DMS79 treated with DMSO at 0.1 percent for 48 hours (cell line): ENCODE results near the gene KIF1C.

Source experiments
- DNase-seq: peaks from one replicate; lab custom pipeline; 2025; lab: John Stamatoyannopoulos, UW

KIF1C gene

GRCh38 chr17:4997302-4998026, at the start of gene KIF1C, which contains the start of gene INCA1:
Gene KIF1C, plus strand, starts transcription at chr17:4997950. Its CDS starts 2,297 bp downstream, at chr17:5000247.
Gene INCA1, minus strand, starts transcription at chr17:4997522. Its CDS starts 3,085 bp downstream, at chr17:4994437.
- peak; percentile 83 for DNase-seq

- peak; percentile 85 for DNase-seq
Observed at GRCh38 chr17:4948166-4948930, 49.4 kb upstream of the KIF1C start, which contains the start of gene PFN1. Gene PFN1, minus strand, starts transcription at chr17:4948530. Its CDS starts 136 bp downstream, at chr17:4948394.

GRCh38 chr17:4948931-4949320, 48.8 kb upstream of the KIF1C start:
- peak; percentile 85 for DNase-seq

DNA sequence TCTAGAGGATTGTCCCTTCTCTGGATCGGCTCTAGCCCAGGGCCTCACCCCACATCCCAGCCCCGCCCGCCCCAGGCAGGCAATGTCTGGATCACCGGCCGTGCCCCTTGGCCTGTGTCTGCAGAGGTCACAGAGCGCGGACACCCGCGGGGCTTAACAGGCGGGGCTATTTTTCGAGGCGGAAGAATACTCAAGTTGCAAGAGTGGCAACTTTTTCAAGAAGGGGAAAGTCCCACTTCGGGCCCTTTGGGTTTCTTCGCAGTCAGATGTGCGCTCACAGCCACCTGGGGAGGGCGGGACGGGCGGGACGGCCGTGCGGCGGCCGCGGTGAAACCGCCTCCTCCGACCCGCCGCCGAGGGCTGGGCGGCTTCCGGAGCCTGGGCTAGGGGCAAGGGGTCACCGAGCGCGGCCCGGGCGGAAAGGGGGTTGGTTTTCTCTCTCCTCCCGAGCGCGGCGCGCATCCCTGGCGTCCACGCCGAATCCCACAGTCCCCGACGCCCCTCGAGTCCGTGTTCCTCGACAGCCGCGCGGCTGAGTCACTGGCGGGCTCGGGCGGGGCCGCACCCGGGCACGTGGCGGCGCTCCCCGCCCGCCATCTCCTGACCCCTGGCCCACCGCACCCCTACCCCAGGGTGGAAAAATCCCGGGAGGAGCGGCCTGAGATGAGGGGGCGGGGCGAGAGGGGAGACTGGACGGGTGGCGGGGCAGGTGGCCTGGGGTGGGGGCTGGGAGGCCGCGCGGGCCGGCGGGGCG, 48.3 kb upstream of the KIF1C start:
- peak; percentile 65 for DNase-seq

DNA sequence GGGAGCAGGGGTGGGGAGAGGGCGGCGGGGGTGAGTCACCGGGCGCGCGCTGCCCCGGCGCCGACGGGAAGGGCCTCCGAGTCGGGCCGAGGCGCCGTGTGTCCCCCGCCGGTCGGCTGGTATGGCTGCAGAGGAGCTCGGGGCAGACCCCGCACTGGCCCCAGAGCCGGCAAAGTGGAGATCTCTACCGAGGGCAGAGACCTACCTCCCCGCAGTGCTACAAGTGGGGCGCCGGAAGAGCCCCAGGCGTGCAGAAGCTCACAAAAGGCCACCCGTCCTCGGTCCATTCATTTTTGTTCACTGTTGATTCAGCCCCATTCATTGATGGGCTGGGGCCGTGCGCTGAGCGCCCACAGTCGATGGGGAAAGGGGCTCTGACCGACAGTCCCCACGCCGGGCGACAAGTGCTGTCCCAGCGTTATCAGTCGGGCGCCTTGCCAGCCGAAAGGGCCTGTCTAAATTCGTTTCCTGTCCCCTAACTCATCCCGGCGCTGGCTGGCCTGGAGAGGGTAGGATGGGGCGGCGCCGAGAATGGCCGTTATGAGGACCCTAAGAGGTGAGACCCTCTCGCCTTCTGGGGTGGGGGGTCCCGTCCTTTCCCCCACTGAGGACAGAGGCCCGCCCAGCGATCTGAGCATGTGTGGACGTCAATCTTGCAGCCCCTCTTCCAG, 47.5 kb upstream of the KIF1C start:
- DNase-seq: peak; percentile 51

DNA sequence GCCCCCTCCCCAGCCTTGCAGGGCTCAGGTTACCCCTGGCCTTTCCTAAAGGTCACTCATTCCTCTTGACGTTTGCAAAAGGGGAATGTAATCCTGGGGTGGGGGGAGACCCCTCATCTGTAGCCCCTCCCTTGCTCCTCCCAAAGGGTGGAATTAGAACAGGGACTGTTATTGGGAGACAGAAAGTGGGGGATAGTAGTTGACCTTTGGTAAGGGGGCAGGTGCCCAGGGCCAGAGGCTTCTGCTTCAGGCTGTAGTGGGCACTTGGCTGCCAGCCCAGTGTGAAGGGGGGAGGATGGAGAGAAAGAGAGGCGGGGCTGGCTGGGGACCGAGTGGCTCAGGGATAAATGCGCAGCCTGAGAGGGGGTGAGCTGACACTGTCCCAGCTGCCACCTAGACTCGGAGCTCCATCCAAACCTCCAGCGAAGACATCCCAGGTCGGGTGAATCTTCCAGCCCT, 47.0 kb upstream of the KIF1C start, which contains the start of gene ENO3:
Gene ENO3 (plus strand): TSS at position 374 of the 459 bp plus-strand sequence. CDS start 711 bp downstream, outside the sequence.
- DNase-seq: peak; percentile 71

- DNase-seq: no peak
Observed at GRCh38 chr17:4951486-4951885, 46.3 kb upstream of the KIF1C start.

- DNase-seq: no peak
Observed at GRCh38 chr17:4953451-4953961, 44.2 kb upstream of the KIF1C start.

DNA sequence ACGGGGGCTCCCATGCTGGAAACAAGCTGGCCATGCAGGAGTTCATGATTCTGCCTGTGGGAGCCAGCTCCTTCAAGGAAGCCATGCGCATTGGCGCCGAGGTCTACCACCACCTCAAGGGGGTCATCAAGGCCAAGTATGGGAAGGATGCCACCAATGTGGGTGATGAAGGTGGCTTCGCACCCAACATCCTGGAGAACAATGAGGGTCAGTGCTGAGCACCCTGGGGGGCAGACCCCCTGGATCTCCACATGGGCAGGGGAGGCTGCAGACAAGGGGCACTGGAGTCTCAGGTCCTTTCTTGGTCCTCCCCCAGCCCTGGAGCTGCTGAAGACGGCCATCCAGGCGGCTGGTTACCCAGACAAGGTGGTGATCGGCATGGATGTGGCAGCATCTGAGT, 42.7 kb upstream of the KIF1C start:
- DNase-seq: no peak

DNA sequence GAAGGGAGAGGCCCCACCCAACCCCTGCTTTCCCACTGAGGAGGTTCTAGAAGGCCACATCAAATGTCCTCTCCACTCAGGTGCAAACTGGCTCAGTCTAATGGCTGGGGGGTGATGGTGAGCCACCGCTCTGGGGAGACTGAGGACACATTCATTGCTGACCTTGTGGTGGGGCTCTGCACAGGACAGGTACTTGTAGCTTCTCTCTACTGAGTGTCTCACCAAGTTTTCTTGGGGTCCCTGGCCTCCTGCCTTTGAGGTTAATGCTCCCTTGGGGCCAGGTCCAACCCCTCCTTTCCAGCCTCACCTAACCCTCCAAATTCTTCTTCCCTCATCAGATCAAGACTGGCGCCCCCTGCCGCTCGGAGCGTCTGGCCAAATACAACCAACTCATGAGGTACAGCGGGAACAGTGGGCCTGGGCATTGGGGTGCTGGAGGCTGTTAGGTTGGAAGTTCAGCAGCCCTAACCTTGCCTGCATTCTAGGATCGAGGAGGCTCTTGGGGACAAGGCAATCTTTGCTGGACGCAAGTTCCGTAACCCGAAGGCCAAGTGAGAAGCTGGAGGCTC, 41.2 kb upstream of the KIF1C start:
- no peak for DNase-seq

DNA sequence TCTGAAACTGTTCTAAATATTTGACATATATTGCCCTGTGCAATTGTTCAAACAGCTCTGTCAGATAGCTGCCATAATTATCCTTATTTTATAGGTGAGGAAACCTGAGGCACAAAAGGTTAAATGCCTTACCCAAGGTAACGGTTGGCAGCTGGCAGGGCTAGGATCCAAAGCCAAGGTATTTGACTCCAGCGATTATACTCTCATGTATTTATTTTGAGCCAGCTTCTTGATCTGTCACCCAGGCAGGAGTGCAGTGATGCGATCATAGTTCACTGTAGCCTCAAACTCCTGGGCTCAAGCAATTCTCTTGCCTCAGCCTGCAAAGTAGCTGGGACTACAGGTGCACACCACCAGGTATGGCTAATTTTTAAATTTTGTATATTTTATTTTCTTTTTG, 39.6 kb upstream of the KIF1C start:
- DNase-seq: no peak

GRCh38 chr17:4959261-4959965, 38.3 kb upstream of the KIF1C start:
- no peak for DNase-seq

DNA sequence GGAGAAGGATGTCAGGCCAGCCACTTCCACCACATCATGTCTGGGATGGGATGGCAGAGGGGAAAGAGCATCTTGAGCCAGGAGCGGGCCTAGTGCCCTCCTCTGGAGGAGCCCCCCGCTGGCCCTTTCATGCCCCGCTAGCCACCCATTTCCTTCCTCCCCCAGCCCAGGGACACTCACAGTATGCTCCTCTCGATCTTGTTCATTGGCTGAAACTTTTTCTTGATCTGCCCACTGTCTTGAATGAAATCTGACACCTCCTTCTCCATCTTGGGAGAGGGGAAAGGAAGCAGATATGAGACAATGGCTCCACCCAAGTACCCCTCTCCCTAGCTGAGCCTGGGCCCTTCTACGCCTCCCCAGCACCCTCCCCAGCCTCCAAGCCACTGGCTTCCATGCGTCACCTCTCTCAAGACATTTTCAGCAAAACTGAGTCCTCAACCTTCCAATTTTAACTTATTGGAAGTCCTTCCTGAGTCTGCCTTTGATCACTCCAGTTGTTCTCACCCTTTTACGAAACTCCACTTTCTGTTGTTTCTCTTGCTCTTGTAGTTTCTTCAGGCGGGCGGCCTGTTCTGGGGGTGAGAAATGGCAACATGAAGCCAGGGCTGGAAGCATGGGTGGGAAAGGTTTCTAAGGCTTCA, 37.3 kb upstream of the KIF1C start:
- no peak for DNase-seq

DNA sequence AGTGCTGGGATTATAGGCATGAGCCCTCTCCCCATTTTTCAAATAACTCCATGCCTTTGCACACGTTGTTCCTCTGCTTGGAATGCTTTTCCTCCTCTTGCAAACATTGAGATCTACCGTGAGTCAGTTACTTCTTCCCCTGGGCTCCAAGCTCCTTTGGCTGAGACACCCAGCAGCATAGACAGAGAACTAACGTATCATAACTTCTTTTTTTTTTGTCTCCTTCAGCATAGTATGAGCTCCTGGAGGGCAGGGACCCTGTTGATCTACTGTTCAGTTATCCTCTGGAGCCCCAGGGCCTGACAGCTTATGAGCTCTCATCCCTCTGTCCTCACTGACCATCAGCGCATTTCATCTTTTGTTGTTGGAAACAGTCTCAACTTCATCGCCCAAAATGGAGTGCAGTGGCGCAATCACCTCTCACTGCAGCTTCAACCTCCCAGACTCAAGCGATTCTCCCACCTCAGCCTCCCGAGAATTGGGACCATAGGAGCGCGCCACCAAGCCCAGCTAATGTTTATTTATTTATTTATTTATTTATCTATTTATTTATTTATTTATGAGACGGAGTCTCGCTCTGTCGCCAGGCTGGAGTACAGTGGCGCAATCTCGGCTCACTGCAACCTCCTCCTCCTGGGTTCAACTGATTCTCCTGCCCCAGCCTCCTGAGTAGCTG, 32.3 kb upstream of the KIF1C start:
- no peak for DNase-seq

- peak; percentile 100 for DNase-seq
Observed at GRCh38 chr17:4966844-4967538, 30.8 kb upstream of the KIF1C start.

DNA sequence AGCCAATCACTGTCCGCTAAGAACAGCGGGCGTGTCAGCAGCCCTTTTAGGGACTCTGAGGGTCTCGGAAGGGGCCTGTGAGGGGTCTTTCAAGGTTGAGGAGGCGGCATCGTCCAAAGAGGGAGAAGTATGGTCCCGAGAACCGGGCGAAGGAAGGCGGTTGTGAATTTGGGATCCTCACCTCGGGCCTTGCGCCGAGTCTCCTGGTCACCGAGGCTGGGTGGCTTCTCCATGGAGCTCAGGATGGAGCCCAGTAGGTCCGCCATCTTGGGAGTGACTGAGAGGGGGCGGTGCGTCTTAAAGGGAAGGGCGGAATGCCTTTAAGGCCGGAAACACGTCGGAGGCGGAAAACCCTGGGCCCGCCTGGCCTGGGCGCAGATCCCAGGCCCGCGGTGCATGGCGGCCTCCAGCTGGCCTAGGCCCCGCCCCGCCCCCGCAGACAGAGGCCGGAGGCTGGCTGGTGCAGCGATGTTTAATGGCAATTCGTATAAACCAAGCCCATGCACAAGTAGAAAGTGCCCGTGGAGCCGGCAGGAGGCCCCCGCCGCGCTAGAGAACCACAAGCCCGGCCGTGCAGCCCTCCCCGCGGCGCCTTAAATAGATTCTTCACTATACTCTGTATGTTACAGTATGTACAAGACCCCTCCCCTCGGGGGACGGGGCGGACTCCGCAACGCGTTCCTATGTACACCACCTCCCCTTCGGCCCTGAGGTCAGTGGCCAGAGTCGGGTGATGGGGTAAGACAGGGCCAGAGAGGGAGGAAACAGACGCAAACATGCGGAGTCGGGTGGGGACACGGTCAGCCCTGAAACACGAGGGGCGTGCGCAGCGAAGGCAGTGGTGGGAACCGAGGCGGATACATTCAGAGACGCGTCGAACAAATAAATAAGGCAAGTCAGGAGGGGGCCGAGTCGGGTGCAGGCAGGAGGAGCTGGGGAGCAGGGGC, 29.9 kb upstream of the KIF1C start, which contains the start of gene SPAG7:
Gene SPAG7 (minus strand): TSS at position 279 of the 947 bp plus-strand sequence. CDS start 13 bp downstream, at position 266.
- peak; percentile 96 for DNase-seq

- peak; percentile 44 for DNase-seq
Observed at GRCh38 chr17:4968486-4969046, 29.2 kb upstream of the KIF1C start.
